HEK293T (cell line): ENCODE data around the gene CAMSAP3.
A peak's percentile ranks its signal among the peaks of the same experiment; 100 is the strongest.

Experiments used
- CTCF ChIA-PET: fragments of 350-600 bp; formaldehyde crosslinking; extraction: SDS; loops from one replicate; lab custom pipeline; 2021; ENCODE audit warnings: antibody characterized with exemption, inconsistent platforms; lab: Yijun Ruan, JAX
- POLR2A ChIA-PET: fragments of 350-600 bp; formaldehyde crosslinking; extraction: SDS; loops from one replicate; lab custom pipeline; 2020; ENCODE audit warnings: antibody characterized with exemption, inconsistent platforms; lab: Yijun Ruan, JAX
- DNase-seq: peaks from one replicate; pipeline ENCODE4 v3.0.0; 2012; ENCODE audit warnings: mixed read lengths; ENCODE audit errors: extremely low spot score
- ARNT ChIP-seq: fragments of 450-650 bp; IDR thresholded peaks from 2 replicates; pipeline ENCODE4 v1.6.1; 2017; ENCODE audit warnings: mild to moderate bottlenecking
- BHLHE40 ChIP-seq: fragments of 450-650 bp; IDR thresholded peaks from 2 replicates; pipeline ENCODE4 v1.6.1; 2016; ENCODE audit warnings: mild to moderate bottlenecking, moderate library complexity, borderline replicate concordance
- CTBP1 ChIP-seq: fragments of 450-650 bp; IDR thresholded peaks from 2 replicates; pipeline ENCODE4 v1.6.1; 2016; ENCODE audit warnings: borderline replicate concordance
- ELF4 ChIP-seq: fragments of 450-650 bp; IDR thresholded peaks from 2 replicates; pipeline ENCODE4 v1.6.1; 2017; ENCODE audit warnings: antibody characterized with exemption
- FOXA1 ChIP-seq: fragments of 450-650 bp; IDR thresholded peaks from 2 replicates; pipeline ENCODE4 v1.6.1; 2016; ENCODE audit warnings: mild to moderate bottlenecking
- FOXK2 ChIP-seq: fragments of 450-650 bp; IDR thresholded peaks from 2 replicates; pipeline ENCODE4 v1.6.1; 2016; ENCODE audit warnings: mild to moderate bottlenecking
- FOXM1 ChIP-seq: fragments of 450-650 bp; IDR thresholded peaks from 2 replicates; pipeline ENCODE4 v1.6.1; 2017; ENCODE audit warnings: mild to moderate bottlenecking, borderline replicate concordance
- HDGF ChIP-seq: fragments of 450-650 bp; IDR thresholded peaks from 2 replicates; pipeline ENCODE4 v1.6.1; 2017; ENCODE audit warnings: antibody characterized with exemption, borderline replicate concordance
- L3MBTL2 ChIP-seq: fragments of 450-650 bp; conservative IDR thresholded peaks from 2 replicates; pipeline ENCODE4 v1.6.1; 2016; ENCODE audit warnings: mild to moderate bottlenecking
- LEF1 ChIP-seq: fragments of 450-650 bp; IDR thresholded peaks from 2 replicates; pipeline ENCODE4 v1.6.1; 2017; ENCODE audit warnings: mild to moderate bottlenecking, borderline replicate concordance
- NFRKB ChIP-seq: fragments of 450-650 bp; IDR thresholded peaks from 2 replicates; pipeline ENCODE4 v1.6.1; 2016; ENCODE audit warnings: mild to moderate bottlenecking, moderate library complexity
- SP1 ChIP-seq: fragments of 450-650 bp; IDR thresholded peaks from 2 replicates; pipeline ENCODE4 v1.6.1; 2017
- SUZ12 ChIP-seq: fragments of 450-650 bp; IDR thresholded peaks from 2 replicates; pipeline ENCODE4 v1.6.1; 2016; ENCODE audit warnings: mild to moderate bottlenecking
- TARDBP ChIP-seq: fragments of 450-650 bp; IDR thresholded peaks from 2 replicates; pipeline ENCODE4 v1.6.1; 2016
- ZNF384 ChIP-seq: fragments of 450-650 bp; IDR thresholded peaks from 2 replicates; pipeline ENCODE4 v1.6.1; 2016
- TF ChIP-seq, protein P1 (sequence below): fragments of 450-650 bp; IDR thresholded peaks from 2 replicates; pipeline ENCODE4 v1.6.1; 2016

Gene CAMSAP3

DNA sequence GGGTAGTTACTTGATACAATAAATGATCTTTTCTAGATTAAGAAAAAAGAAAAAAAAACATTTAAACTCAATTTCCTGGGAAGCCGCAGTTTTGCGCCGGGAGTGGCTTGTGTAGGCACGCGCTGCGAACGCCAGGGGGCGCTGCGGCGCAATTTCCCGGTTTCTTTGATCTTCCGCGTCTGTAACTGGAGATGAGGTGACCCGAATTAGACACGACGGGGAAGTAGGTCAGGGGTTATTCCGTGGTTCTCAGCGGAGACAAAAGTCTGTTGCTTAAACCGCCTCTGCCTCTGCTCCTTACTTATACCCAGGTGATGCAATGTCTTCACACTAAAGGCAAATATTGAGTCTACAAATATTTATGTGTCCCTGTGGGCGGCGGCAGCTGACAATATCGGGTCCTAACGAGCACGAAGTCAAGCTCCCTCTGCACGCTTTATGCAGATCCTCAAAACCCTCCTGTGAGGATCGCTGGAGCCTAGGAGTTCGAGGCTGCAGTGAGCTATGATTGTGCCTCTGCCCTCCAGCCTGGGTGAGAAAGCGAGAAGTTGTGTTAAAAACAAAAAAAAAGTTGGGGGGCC is 56.5 kb downstream of the CAMSAP3 start:
- peak; percentile 84 for DNase-seq
- POLR2A ChIA-PET: interaction anchor here (1.5 kb wide), 1 partner anchor 23 kb away, joined by 4 read pairs; the partner anchor contains the start of genes PET100 and XAB2
- TF ChIP-seq ZNF384 (no peak), FOXK2 (no peak), NFRKB (no peak), L3MBTL2 (peak; percentile 80), FOXA1 (no peak), HDGF (no peak), TARDBP (no peak), CTBP1 (no peak), ELF4 (no peak), FOXM1 (no peak), LEF1 (peak; percentile 91), BHLHE40 (no peak), ARNT (no peak)
- CTCF ChIA-PET: interaction anchor here (0.6 to 2.3 kb wide), 5 partner anchors 9 to 512 kb away, joined by 3 to 8 read pairs (median 4); partner anchors contain the start of gene TRAPPC5

DNA sequence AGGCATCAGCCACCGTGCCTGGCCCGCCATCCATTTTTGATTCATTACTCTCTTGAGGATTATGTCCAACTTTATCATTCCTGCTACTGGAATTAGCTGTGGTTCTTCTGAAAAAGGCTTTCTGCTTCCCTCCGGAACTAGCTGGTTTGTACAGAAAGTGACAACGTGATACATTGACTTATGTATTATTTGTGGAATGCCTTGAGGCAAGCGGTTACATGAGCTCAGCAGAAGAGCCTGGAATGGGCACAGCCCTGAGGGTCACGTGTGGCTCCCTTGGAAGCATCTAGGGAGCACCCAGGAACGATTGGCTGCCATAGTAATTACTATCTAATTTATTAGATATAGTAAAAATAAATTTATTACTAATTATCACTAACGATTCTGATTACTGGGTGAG is 58.7 kb downstream of the CAMSAP3 start:
- POLR2A ChIA-PET: interaction anchor here (1.5 kb wide), 1 partner anchor 26 kb away, joined by 4 read pairs; the partner anchor contains the start of gene TRAPPC5
- no peak for TF ChIP-seq FOXA1
- TF ChIP-seq ELF4: no peak
- no peak for TF ChIP-seq SUZ12
- no peak for TF ChIP-seq SP1
- no peak for TF ChIP-seq LEF1
- TF ChIP-seq ZNF384: no peak
- no peak for TF ChIP-seq CTBP1
- TF ChIP-seq HDGF: no peak
- TF ChIP-seq BHLHE40: no peak
- no peak for TF ChIP-seq FOXK2
- no peak for TF ChIP-seq ARNT
- no peak for TF ChIP-seq TARDBP
- TF ChIP-seq L3MBTL2: no peak
- no peak for TF ChIP-seq FOXM1
- no peak for TF ChIP-seq NFRKB
- TF ChIP-seq, protein P1, sequence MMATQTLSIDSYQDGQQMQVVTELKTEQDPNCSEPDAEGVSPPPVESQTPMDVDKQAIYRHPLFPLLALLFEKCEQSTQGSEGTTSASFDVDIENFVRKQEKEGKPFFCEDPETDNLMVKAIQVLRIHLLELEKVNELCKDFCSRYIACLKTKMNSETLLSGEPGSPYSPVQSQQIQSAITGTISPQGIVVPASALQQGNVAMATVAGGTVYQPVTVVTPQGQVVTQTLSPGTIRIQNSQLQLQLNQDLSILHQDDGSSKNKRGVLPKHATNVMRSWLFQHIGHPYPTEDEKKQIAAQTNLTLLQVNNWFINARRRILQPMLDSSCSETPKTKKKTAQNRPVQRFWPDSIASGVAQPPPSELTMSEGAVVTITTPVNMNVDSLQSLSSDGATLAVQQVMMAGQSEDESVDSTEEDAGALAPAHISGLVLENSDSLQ: no peak
- DNase-seq: no peak
- CTCF ChIA-PET: no interaction called here

DNA sequence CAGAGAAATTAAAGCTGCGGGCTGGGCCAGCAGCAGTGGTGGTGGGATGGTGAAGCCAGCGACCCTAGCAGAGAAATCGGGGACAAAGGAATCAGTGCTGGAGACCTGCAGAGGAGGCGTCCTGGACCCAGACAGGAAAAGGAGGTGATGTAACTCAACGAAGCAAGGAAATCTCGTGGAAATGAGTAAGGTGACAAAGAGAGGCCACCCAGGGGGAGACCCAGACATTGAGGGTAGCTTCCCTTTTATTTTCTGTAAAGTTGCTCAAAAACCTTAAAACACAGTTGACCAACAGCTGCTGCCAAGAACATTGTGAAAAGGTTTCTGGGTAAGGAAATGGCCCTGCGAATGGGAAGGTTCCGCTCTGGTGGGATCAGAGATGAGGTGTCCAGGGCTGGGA is 59.9 kb downstream of the CAMSAP3 start:
- CTCF ChIA-PET: interaction anchor here (0.7 kb wide), 1 partner anchor 12 kb away, joined by 3 read pairs; no protein-coding TSS in a partner anchor
- no peak for DNase-seq
- TF ChIP-seq BHLHE40 (no peak), FOXA1 (no peak), FOXM1 (no peak), LEF1 (no peak), HDGF (no peak), NFRKB (no peak), CTBP1 (no peak)
- TF ChIP-seq, protein P1: no peak
- POLR2A ChIA-PET: no interaction called here

DNA sequence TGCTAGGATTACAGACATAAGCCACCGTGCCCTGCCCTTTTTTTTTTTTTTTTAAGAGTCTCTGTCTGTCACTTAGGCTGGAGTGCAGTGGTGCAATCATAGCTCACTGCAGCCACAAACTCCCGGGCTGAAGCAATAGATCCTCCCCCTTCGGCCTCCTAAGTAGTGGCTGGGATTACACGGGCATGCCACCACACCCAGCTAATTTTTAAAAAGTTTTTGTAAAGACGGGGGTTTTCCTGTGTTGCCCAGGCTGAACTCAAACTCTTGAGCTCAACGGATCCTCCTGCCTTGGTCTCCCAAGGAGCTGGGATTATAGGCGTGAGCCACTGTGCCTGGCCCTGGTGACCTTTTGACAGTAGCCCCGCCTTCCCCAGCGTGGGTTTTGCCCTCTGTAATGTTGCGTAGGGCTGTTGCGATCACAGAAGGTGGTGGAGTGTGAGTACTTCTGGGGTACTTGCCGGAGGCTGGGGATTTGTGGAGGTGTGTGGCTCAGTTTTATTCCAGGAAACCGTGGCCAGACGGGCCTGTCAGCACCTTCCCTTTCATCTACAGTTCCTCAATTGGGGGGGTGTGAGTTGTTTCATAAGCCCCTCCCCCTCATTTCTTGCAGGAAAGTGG is 61.6 kb downstream of the CAMSAP3 start:
- no peak for TF ChIP-seq FOXA1
- TF ChIP-seq TARDBP: no peak
- TF ChIP-seq, protein P1: peak; percentile 14; the same call in 1 of the 2 replicates
- CTCF ChIA-PET: interaction anchor here (0.6 kb wide), 1 partner anchor 20 kb away, joined by 3 read pairs; the partner anchor contains the start of gene MCEMP1
- POLR2A ChIA-PET: interaction anchor here (1.6 kb wide), 1 partner anchor 24 kb away, joined by 5 read pairs; the partner anchor contains the start of gene TRAPPC5
- no peak for DNase-seq

DNA sequence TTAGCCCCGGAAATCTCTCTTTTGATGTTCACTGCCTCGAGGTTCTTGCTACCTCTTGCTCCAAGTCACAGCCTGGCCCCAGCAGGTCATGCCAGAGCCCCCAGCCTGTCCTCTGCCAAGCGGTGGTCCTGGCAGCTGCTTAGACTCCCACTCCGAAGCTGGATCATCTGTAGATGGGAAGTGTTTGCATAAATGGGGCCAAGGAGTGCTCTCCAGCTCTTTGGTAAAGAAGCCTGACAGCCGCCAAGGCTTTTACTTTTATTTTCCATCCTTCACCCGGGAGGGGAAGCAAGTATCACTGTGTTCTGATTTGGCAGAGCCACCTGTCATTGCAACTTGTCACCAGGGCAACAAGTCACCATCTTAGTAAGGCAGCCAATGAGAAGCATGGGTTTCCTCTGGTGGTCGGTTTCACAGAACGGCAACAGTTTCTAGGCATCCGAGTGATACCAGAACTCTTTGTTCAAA is 62.6 kb downstream of the CAMSAP3 start:
- no peak for DNase-seq
- POLR2A ChIA-PET: interaction anchor here (1.6 kb wide), 1 partner anchor 23 kb away, joined by 5 read pairs; the partner anchor contains the start of gene TRAPPC5
- CTCF ChIA-PET: no interaction called here
- TF ChIP-seq, protein P1: peak; percentile 84
- TF ChIP-seq NFRKB: no peak
